Measurements from ENCODE around the gene ADAM33. TPM values are rescaled to one million over a fixed set of nuclear protein-coding genes. Genes with fewer than 3 reads are reported as not detected.

Gene ADAM33
- total RNA-seq, 1 experiment from 2014 or later: not detected

DNA sequence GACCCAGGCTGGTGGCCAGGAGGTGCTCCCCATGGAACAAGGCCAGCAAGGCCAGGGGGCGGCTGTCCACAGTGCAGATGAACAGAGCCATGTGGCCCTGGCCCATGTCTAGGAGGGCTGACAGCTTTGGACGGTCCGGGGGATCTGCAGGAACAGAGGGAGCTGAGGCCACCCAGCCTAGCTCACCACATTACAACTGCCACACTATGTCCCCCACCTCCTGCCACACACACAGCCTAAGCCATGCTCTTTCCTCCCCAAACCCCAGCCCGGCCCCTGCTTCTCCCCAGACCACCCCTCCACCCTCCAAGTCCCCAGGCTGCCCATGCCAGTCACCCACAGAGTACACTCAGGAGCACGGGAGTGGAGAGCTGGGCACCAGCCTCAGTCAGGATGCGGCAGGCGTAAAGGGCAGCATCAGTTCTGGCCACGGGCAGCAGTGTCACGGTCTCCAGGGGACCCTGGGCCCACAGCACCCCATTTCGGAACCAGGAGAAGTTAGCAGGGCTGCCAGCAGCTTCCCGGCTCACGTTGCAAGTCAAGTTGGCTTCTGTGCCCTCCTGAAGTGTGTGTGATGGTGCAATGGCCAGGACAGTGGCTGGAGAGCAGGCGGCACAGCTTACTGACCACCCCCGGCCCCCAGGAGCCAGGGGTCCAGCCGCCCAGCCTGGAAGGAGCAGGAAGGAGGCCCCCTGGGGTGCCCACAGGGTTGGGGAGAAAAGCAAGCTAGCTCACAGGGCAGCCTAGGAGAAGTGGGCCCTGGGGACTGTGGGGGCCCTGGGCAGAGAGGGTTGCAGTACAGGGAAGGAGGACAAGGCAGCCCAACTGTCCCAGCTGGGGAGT lies 15.2 kb upstream of the ADAM33 start:
- Histone ChIP-seq H3K79me2 (ENCODE audit: insufficient read depth, low read length) (no peaks in the 10 kb centered on the region), H3K4me3 (replicated peaks in 1 of 2; ENCODE audit: low read depth in 1 of 2, low read length in 2 of 2) (no peak overlapping the region), H2AFZ (ENCODE audit: low read depth, low read length, poor library complexity, severe bottlenecking) (no peak overlapping the region), H3K27ac (ENCODE audit: low read depth, low read length) (no peak overlapping the region), H3K9ac (ENCODE audit: low read length) (no peak overlapping the region), H3K9me3 (ENCODE audit: control insufficient read depth in 1 of 2, insufficient read depth in 1 of 2, low read depth in 1 of 2, low read length in 2 of 2) (no peaks in the 10 kb centered on the region; a peak in 1 of 4 replicates), H3K36me3 (ENCODE audit: control insufficient read depth in 1 of 2, insufficient read depth in 2 of 2, low read length in 2 of 2) (no peaks in the 10 kb centered on the region), H3K4me2 (ENCODE audit: low read length) (no peak overlapping the region), H3K4me1 (ENCODE audit: control insufficient read depth in 1 of 2, insufficient read depth in 2 of 2, low read length in 2 of 2) (no peaks in the 10 kb centered on the region), H4K20me1 (ENCODE audit: insufficient read depth) (no peaks in the 10 kb centered on the region), H3K27me3 (ENCODE audit: insufficient read depth, low read length) (no peaks in the 10 kb centered on the region), H3K9me2 (ENCODE audit: insufficient read depth) (no peaks in the 10 kb centered on the region)
- POLR2A ChIA-PET: no interaction called here
- DNase-seq (ENCODE audit: low read depth, low spot score) (no peak), ATAC-seq (no peak)
- CTCF ChIA-PET: interaction anchor here (1.1 to 1.5 kb wide), 2 partner anchors 14 to 20 kb away, joined by 3 to 5 read pairs; no protein-coding TSS in a partner anchor
- RAD21 ChIA-PET (ENCODE audit: low non-redundant PET in 1 of 2, low total read pairs in 2 of 2, uncharacterized antibody in 2 of 2, unreplicated experiment in 2 of 2): no interaction called here
- intact Hi-C loops (cut with micrococcal nuclease): no loop called here
- TF ChIP-seq ATF3 (IDR thresholded peaks at IDR 0.05): no peak
- no peak for TF ChIP-seq ZBTB33 (IDR thresholded peaks at IDR 0.05; ENCODE audit: extremely low read depth, insufficient replicate concordance, low read length)
- no peak for TF ChIP-seq EZH2phosphoT487 (IDR thresholded peaks at IDR 0.05; ENCODE audit: borderline replicate concordance)
- no peak for TF ChIP-seq SRF (IDR thresholded peaks at IDR 0.05; ENCODE audit: low read depth)
- TF ChIP-seq EGR1 (IDR thresholded peaks at IDR 0.05; ENCODE audit: low read depth): no peak
- no peak for TF ChIP-seq ELF1 (IDR thresholded peaks at IDR 0.05; ENCODE audit: borderline replicate concordance, low read depth)
- TF ChIP-seq YY1 (IDR thresholded peaks at IDR 0.05; ENCODE audit: extremely low read depth, insufficient replicate concordance, low read depth, low read length): no peak
- no peak for TF ChIP-seq CBX3 (IDR thresholded peaks at IDR 0.05; ENCODE audit: low read depth)
- no peak for TF ChIP-seq POLR2A (IDR thresholded peaks at IDR 0.05; ENCODE audit: borderline replicate concordance, extremely low read depth, insufficient read depth, insufficient read length)
- BruUV-seq (replicated peaks): no TSS peak

Data from HCT116 (cell line).